GM19328 (cell line): ENCODE results near the gene PAN2.
"Not testable (repeated sequence)": the region's sequence is repeated elsewhere in the genome, so short reads cannot be mapped to it uniquely, and the experiment has no call there.

Source experiments
- ATAC-seq: cut with Tn5 transposase; IDR thresholded peaks from one replicate; pipeline ENCODE4 v1.9.1; 2021; ENCODE audit warnings: mild to moderate bottlenecking, moderate library complexity; ENCODE audit not compliant: unreplicated experiment

PAN2 gene

DNA sequence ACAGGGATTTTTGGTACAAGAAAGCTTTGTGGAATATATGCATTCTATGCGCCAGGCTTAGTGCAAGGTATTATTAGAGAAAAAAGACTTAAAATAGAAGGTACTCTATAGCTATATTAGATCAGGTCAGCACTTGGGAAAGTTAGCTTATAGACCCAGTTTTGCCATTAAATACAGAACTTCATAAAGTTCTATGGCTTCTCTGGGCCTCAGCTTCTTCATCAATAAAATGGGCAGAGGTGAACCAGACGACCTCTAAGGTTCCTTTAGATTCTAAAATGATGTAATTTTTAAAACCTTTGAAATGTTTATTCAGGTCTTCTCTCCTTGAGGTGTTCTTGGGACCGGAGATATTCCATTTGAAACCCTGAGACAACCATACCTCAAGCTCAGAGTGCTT lies 25.1 kb downstream of the PAN2 start:
- ATAC-seq: no peak

GRCh38 chr12:56307221-56307965 lies 26.4 kb downstream of the PAN2 start:
- no peak for ATAC-seq

GRCh38 chr12:56304872-56305590 lies 28.8 kb downstream of the PAN2 start:
- no peak for ATAC-seq

GRCh38 chr12:56304276-56304675 lies 29.5 kb downstream of the PAN2 start:
- ATAC-seq: no peak

DNA sequence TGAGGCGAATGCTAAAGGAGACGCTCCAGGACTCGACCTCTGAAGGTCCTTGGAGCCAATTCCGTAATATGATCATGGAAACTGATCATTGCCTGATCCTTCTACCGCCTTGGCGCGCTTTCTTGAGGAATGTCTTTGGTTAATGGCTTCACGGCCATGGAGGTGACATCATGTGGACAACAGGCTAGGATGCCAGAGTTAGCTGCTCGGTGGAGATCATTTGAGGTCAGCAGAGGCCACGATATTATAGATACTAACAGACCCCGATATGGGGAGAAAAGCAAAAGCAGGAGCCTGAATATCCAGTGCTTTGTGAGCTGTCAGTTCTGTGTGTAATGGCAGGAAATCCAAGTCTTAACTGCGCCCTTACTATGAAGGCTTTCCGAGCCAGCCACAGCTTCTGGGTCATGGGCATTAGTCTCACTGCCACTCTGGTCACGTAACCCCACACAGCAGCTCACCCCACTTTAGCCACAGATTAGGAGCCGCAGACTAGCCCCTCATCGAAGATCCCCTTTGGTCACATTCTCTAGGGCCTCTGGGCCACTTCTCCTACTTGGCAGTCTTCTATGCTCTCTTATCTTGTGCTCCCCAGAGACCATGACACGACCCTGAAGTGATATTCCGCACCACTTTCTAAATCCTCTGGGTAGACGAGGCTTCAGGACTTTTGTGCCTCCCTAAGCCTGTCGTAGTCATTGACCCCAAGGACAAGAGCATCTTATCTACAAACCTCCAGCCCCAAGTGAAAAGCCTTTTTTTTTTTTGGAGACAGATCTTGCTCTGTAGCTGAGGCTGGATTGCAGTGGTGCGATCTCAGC lies 32.9 kb downstream of the PAN2 start:
- ATAC-seq: no peak

GRCh38 chr12:56299853-56300643 lies 33.8 kb downstream of the PAN2 start, which contains the start of gene CS:
CS (minus strand) TSS chr12:56300330; CDS start chr12:56300201, 129 bp downstream.
- ATAC-seq: peak; percentile 96

GRCh38 chr12:56299308-56299852 lies 34.4 kb downstream of the PAN2 start:
- no peak for ATAC-seq

DNA sequence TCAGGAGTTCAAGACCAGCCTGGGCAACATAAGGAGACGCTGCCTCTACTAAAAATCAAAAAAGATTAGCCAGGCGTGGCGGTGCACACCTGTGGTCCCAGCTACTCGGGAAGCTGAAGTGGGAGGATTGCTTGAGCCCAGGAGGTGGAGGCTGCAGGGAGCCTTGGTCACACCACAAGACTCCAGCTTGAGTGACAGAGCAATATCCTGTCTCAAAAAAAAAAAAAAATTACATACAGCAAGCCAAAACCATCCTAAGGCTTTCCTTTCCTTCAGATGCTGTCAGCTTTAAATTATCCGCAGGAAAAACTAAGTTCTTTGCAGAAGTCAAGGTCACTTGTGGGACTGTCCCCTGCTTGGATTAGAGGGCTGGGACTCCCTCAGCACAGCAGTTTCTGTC lies 35.0 kb downstream of the PAN2 start:
- ATAC-seq: no peak

DNA sequence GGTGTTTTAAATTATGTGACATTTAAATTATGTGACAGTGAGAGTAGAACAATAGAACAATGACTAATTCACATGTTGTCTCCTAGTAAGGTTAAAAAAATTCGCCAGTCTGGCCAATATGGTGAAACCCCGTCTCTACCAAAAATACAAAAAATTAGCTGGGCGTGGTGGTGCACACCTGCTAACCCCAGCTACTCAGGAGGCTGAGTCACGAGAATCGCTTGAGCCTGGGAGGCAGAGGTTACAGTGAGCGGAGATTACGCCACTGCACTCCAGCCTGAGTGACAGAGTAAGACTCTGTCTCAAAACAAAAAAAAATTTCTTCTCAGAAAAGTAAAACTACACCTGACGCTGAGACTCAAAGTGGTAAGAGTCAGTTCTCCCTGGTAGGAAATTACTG lies 36.4 kb downstream of the PAN2 start:
- ATAC-seq: no peak

DNA sequence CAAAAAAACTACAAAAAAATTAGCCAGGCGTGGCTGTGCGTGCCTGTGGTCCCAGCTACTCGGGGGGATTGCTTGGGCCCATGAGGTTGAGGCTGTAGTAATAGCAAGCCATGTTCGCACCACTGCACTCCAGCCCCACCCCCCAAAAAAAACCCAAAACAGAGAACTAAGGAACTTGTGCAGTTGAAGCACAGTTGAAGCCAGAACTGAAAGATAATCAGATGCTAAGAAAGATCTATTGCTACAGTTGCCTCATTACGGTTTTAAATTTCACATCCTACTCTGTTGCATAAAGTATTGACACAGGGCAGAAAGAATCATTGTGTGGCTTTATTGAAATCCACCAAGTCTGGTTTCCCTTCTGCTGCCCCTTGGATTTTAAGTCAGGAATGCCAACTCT lies 37.5 kb downstream of the PAN2 start:
- no peak for ATAC-seq

DNA sequence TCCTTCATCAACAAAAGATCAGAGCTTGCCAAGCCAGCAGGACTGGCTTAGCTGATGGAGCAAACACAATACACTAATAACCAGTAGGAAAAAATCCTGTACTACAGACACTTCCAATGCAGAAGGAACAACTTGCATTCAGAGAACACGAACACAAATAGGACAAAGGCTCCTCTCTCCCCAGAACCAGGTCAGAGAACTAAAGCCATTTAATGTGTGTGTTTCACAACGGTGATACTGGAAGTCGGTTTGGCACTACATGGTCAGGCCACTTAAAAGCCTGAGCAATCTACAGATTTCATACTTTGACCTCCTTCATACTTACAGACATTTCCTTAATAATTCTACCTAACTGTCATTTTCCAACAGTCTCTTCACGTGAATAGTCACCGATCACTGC lies 40.0 kb downstream of the PAN2 start:
- no peak for ATAC-seq

DNA sequence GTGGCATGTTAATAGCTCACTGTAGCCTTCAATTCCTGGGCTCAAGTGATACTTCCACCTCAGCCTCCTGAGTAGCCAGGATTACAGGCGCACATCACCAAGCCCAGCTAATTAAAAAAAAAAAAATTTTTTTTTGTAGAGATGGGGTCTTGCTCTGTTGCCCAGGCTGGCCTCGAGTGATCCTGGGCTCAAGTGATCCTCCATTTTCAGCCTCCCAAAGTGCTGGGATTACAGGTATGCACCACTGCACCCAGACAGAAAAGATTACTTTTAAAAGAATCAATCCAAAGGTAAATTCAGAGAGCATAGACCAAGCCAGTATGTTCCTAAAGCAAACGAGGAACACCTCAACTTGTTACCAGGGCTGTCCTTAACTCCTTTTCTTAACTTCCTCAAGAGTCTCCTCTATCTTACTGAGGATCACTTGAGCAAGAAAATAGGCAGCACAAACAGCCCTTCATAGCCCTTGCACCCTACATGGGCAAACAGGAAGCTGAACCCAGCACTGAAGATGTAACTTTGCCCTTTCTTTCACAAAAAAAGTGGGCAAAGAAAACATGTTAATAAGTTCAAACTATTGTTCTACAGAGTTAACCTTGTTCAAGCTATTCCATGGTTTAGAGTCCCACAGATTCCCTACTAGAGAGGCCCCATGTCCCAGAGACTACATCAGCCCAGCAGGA lies 45.0 kb downstream of the PAN2 start:
- ATAC-seq: no peak

DNA sequence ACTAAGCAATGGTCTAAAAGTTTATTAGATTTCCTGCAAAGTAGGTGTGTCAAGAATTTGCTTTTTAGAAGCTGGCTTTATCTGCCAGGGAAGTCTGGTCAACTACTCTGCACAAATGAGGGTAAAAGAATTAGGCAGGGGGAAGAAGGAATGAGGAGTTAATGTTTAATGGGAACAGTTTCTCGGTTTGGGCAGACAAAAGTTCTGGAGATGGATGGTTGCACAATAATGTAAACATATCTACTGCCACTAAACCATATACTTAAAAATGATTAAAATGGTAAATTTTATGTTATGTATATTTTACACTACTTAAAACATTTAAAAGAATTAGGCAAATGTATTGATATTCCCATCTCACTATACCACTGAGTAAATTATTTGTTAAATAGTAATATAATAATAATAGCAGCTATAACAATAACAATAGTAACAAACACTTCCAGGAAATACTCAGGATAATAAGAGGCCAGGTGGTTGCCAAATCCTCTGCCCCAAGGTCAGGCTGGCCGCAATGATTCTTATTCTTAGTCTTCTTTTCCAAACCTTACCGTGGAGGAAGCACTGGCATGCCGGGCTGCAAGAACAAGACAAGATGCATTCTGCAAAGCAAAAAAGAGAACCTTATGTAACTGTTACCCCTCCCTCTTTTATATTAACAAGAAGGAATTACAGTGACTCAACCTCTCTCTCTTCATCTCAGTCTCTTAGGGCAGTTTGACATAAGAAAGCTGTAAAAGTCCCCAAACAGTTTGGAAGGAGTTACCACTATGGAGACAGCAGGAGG lies 47.6 kb downstream of the PAN2 start:
- no peak for ATAC-seq

GRCh38 chr12:56284263-56284662 lies 49.5 kb downstream of the PAN2 start:
- ATAC-seq: not testable (repeated sequence)

- no peak for ATAC-seq
These were observed 51.2 kb downstream of the PAN2 start for GRCh38 chr12:56282579-56282978.

DNA sequence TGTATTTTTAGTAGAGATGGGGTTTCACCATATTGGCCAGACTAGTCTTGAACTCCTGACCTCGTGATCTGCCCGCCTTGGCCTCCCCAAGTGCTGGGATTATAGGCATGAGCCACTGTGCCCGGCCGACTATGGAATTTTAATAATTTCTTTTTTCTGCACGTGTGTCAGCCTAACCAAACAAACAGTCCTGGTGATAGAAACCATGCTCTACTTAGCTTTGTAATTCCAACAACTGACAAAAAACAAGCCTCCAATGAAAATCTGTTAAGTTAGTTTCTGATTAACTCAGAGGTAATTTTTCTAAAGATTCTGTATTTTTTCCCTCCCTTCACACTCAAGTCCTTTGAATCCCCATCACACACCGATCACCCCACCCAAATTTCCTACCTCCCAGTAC lies 51.8 kb downstream of the PAN2 start:
- ATAC-seq: no peak

GRCh38 chr12:56280849-56281248 lies 53.0 kb downstream of the PAN2 start:
- ATAC-seq: no peak

DNA sequence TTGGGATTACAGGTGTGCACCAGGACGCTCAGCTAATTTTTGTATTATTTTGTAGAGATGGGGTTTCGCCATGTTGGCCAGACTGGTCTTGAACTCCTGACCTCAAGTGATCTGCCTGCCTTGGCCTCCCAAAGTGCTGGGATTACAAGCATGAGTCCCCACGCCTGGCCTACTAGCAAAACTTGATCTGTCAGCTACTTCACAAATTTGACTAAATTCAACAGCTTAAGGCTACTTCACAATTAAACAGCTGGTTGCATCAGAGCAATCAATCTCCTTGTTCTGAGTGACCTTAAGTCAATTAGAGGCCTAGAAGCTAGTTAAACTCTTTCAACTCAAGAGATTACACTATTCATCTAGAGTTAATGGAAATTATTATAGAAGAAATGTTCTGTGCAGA lies 54.9 kb downstream of the PAN2 start:
- ATAC-seq: no peak

DNA sequence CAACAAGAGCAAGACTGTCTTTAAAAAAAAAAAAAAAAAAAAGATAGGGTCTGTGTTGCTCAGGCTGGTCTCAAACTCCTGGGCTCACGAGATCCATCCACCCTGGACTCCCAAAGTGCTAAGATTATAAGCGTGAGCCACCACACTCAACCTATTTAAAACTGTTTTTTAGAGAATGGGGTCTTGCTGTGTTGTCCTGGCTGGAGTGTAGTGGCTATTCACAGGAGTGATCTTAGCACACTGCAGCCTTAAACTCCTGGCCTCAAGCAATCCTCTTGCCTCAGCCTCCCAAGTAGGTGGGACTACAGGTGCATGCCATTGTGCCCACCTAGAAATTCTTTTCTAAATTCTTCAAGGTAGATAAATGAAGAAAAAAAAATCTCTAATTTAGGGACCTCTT lies 59.5 kb downstream of the PAN2 start:
- no peak for ATAC-seq
